Testis (tissue), 3 donors: Measurements from ENCODE around the gene GPS1. TPM values are rescaled to one million over a fixed set of nuclear protein-coding genes. Genes with fewer than 3 reads are reported as not detected.
A peak's percentile ranks its signal among the peaks of the same experiment; 100 is the strongest.

Experiments
- DNase-seq: peaks from one replicate; pipeline ENCODE4 v3.0.0-alpha.2; 2019
- H3K27ac ChIP-seq, 2 donors: fragments of 200-600 bp; sonication (generic); one replicate each; pipeline ENCODE4 v1.5.1; 2019
- H3K27me3 ChIP-seq: fragments of 200-600 bp; sonication (generic); one replicate; pipeline ENCODE4 v1.5.1; 2019
- H3K36me3 ChIP-seq: fragments of 200-600 bp; sonication (generic); one replicate; pipeline ENCODE4 v1.5.1; 2017; ENCODE audit warnings: low read depth; ENCODE audit errors: missing control alignments
- H3K4me1 ChIP-seq: fragments of 200-600 bp; sonication (generic); one replicate; pipeline ENCODE4 v1.5.1; 2019
- H3K4me3 ChIP-seq, 2 donors: fragments of 200-600 bp; sonication (generic); one replicate each; pipeline ENCODE4 v1.5.1; 2017 to 2019
- H3K9me3 ChIP-seq: fragments of 200-600 bp; sonication (generic); one replicate; pipeline ENCODE4 v1.5.1; 2017
- CTCF ChIP-seq, 3 experiments: fragments of 450-650 bp in 2 of 3; fragments of 200-600 bp in 1 of 3; sonication (generic) in 1 of 3; IDR thresholded peaks; one replicate each; pipeline ENCODE4 v1.5.1; 2016 to 2019; ENCODE audit warnings: antibody characterized with exemption in 3 of 3, mild to moderate bottlenecking in 2 of 3, moderate library complexity in 1 of 3
- POLR2A ChIP-seq: fragments of 450-650 bp; IDR thresholded peaks from one replicate; pipeline ENCODE4 v1.6.1; 2017; ENCODE audit warnings: antibody characterized with exemption, mild to moderate bottlenecking, moderate library complexity
- WGBS, 2 donors: methylation state at CpG; one replicate each; pipeline ENCODE4 v1.1.5; 2018; 5-methylcytosine and 5-hydroxymethylcytosine counted together
- intact Hi-C: fragments of 100-400 bp; cut with DNase I; formaldehyde crosslinking; loops from one replicate; pipeline ENCODE4 v1.15.1; 2023; ENCODE audit warnings: low total_unique reads
- polyA plus RNA-seq: library from polyadenylated mRNA; stranded (reverse); fragments of 350-450 nt; fragmentation: Illumina TruSeq; extraction: RNeasy Lipid Tissue Mini Kit (QIAGEN cat#74804); gene quantifications from one replicate; pipeline ENCODE4 v1.2.3, GENCODE V29; 2014; ENCODE audit warnings: low read depth, low replicate concordance; ENCODE audit not compliant: insufficient read depth
- total RNA-seq, 2 donors: library from RNA; depleted of rRNA; stranded (reverse); fragments of >200 nt; gene quantifications; one replicate each; pipeline ENCODE4 v1.2.3, GENCODE V29; 2016

Gene GPS1
- total and polyA plus RNA-seq, 3 donors from 2014 or later: 170 to 190 (median 178) TPM

GRCh38 chr17:82098169-82098938 is 46.7 kb downstream of the GPS1 start, which contains the start of gene FASN:
Gene FASN, minus strand, starts transcription at chr17:82098236. Its CDS starts 1,791 bp downstream, at chr17:82096445.
- Histone ChIP-seq H3K27me3 (no peaks in the 10 kb centered on the region), H3K9me3 (no peaks in the 10 kb centered on the region), H3K36me3 (no peaks in the 10 kb centered on the region), H3K27ac (peak within 1 kb of the TSS; percentile 84 to 95), H3K4me1 (peaks cover 32% of the 10 kb centered on the region), H3K4me3 (peak within 1 kb of the TSS; percentile 76 to 86)
- peak; percentile 96 for DNase-seq
- intact Hi-C loops: no loop called here
- TF ChIP-seq CTCF (IDR thresholded peaks at IDR 0.05) (no peak), POLR2A (peak; percentile 95)
- WGBS, 2 donors: 1% methylated on average over 18 to 28 of the region's 124 CpGs

- Histone ChIP-seq H3K9me3 (no peaks in the 10 kb centered on the region), H3K4me1 (peaks cover 37% of the 10 kb centered on the region), H3K4me3 (peak overlapping the region; percentile 65 to 76), H3K27me3 (no peaks in the 10 kb centered on the region), H3K36me3 (no peaks in the 10 kb centered on the region), H3K27ac (peak overlapping the region; percentile 84 to 95)
- no peak for DNase-seq
- 3 to 19% methylated on average over 20 to 47 of the region's 80 CpGs for WGBS, 2 donors
- intact Hi-C loops: no loop called here
- TF ChIP-seq POLR2A (no peak), CTCF (IDR thresholded peaks at IDR 0.05) (no peak)
Observed at GRCh38 chr17:82098939-82099763, 47.5 kb downstream of the GPS1 start.

- no peaks in the 10 kb centered on the region for H3K27me3 ChIP-seq
- intact Hi-C loops: no loop called here
- H3K36me3 ChIP-seq: no peaks in the 10 kb centered on the region
- DNase-seq: no peak
- peaks cover 42% of the 10 kb centered on the region for H3K4me1 ChIP-seq
- H3K27ac ChIP-seq: peak overlapping the region; percentile 84 to 95
- no peaks in the 10 kb centered on the region for H3K9me3 ChIP-seq
- TF ChIP-seq CTCF (IDR thresholded peaks at IDR 0.05): no peak
- TF ChIP-seq POLR2A: no peak
- no peak overlapping the region for H3K4me3 ChIP-seq
- WGBS, 2 donors: 72 to 80% methylated on average over 10 to 35 of the region's 35 CpGs
Observed at GRCh38 chr17:82100502-82101298, 49.0 kb downstream of the GPS1 start.

- no peaks in the 10 kb centered on the region for H3K36me3 ChIP-seq
- no peaks in the 10 kb centered on the region for H3K9me3 ChIP-seq
- intact Hi-C loops: no loop called here
- peaks cover 48% of the 10 kb centered on the region for H3K4me1 ChIP-seq
- TF ChIP-seq POLR2A: no peak
- no peak for TF ChIP-seq CTCF (IDR thresholded peaks at IDR 0.05)
- no peaks in the 10 kb centered on the region for H3K27me3 ChIP-seq
- peak overlapping the region; percentile 35 to 61 for H3K27ac ChIP-seq
- peak; percentile 49 for DNase-seq
- no peak overlapping the region for H3K4me3 ChIP-seq
- WGBS, 2 donors: 20 to 56% methylated on average over 2 to 10 of the region's 10 CpGs
Observed at GRCh38 chr17:82101301-82101715, 49.6 kb downstream of the GPS1 start.
